Measurements from ENCODE around the gene P2RX4.

The P2RX4 gene

GRCh38 chr12:121165316-121165715, 44.6 kb upstream of the P2RX4 start:
- Histone ChIP-seq H3K4me1 (ENCODE audit: low read depth, poor library complexity, severe bottlenecking) (no peaks in the 10 kb centered on the region), H3K4me3 (IDR thresholded peaks at IDR 0.05; ENCODE audit: insufficient read depth, low read depth, low read length) (no peak overlapping the region), H2AFZ (ENCODE audit: low read depth) (no peak overlapping the region), H4K20me1 (ENCODE audit: insufficient read depth) (no peaks in the 10 kb centered on the region), H3K27ac (no peak overlapping the region), H3K9ac (no peak overlapping the region), H3K79me2 (ENCODE audit: insufficient read depth, low read depth) (no peaks in the 10 kb centered on the region), H3K4me2 (no peak overlapping the region), H3K27me3 (ENCODE audit: insufficient read depth, low read depth) (no peaks in the 10 kb centered on the region), H3K36me3 (ENCODE audit: insufficient read depth) (no peaks in the 10 kb centered on the region)
- TF ChIP-seq CTCF (conservative IDR thresholded peaks at IDR 0.05; ENCODE audit: low read depth, low read length) = no peak

GRCh38 chr12:121166356-121166755, 43.6 kb upstream of the P2RX4 start:
- no peak overlapping the region for H3K4me3 ChIP-seq (IDR thresholded peaks at IDR 0.05; ENCODE audit: insufficient read depth, low read depth, low read length)
- H3K79me2 ChIP-seq (ENCODE audit: insufficient read depth, low read depth) = no peaks in the 10 kb centered on the region
- TF ChIP-seq CTCF (conservative IDR thresholded peaks at IDR 0.05; ENCODE audit: low read depth, low read length) = no peak

GRCh38 chr12:121167232-121167820, 42.6 kb upstream of the P2RX4 start:
- H3K4me3 ChIP-seq (IDR thresholded peaks at IDR 0.05; ENCODE audit: insufficient read depth, low read depth, low read length) = no peak overlapping the region
- no peak overlapping the region for H2AFZ ChIP-seq (ENCODE audit: low read depth)
- H3K4me1 ChIP-seq (ENCODE audit: low read depth, poor library complexity, severe bottlenecking) = no peaks in the 10 kb centered on the region
- H4K20me1 ChIP-seq (ENCODE audit: insufficient read depth) = no peaks in the 10 kb centered on the region
- no peak overlapping the region for H3K4me2 ChIP-seq
- H3K9ac ChIP-seq = no peak overlapping the region
- no peaks in the 10 kb centered on the region for H3K79me2 ChIP-seq (ENCODE audit: insufficient read depth, low read depth)
- H3K27me3 ChIP-seq (ENCODE audit: insufficient read depth, low read depth) = no peaks in the 10 kb centered on the region
- H3K27ac ChIP-seq = no peak overlapping the region
- TF ChIP-seq CTCF (conservative IDR thresholded peaks at IDR 0.05; ENCODE audit: low read depth, low read length) = no peak
- no peaks in the 10 kb centered on the region for H3K36me3 ChIP-seq (ENCODE audit: insufficient read depth)

More at GRCh38 chr12:121166356-121166755, 43.6 kb upstream of the P2RX4 start:
- no peaks in the 10 kb centered on the region for H3K4me1 ChIP-seq (ENCODE audit: low read depth, poor library complexity, severe bottlenecking)
- no peak overlapping the region for H2AFZ ChIP-seq (ENCODE audit: low read depth)
- no peaks in the 10 kb centered on the region for H4K20me1 ChIP-seq (ENCODE audit: insufficient read depth)
- no peak overlapping the region for H3K4me2 ChIP-seq
- no peak overlapping the region for H3K27ac ChIP-seq
- no peaks in the 10 kb centered on the region for H3K27me3 ChIP-seq (ENCODE audit: insufficient read depth, low read depth)
- no peak overlapping the region for H3K9ac ChIP-seq
- H3K36me3 ChIP-seq (ENCODE audit: insufficient read depth) = no peaks in the 10 kb centered on the region

- Histone ChIP-seq H3K9ac (no peak overlapping the region), H2AFZ (ENCODE audit: low read depth) (no peak overlapping the region), H3K4me2 (no peak overlapping the region), H3K79me2 (ENCODE audit: insufficient read depth, low read depth) (no peaks in the 10 kb centered on the region), H3K4me3 (IDR thresholded peaks at IDR 0.05; ENCODE audit: insufficient read depth, low read depth, low read length) (no peak overlapping the region), H3K27ac (no peak overlapping the region), H3K27me3 (ENCODE audit: insufficient read depth, low read depth) (no peaks in the 10 kb centered on the region), H3K4me1 (ENCODE audit: low read depth, poor library complexity, severe bottlenecking) (no peaks in the 10 kb centered on the region), H4K20me1 (ENCODE audit: insufficient read depth) (no peaks in the 10 kb centered on the region), H3K36me3 (ENCODE audit: insufficient read depth) (no peaks in the 10 kb centered on the region)
- no peak for TF ChIP-seq CTCF (conservative IDR thresholded peaks at IDR 0.05; ENCODE audit: low read depth, low read length)
These were observed 42.0 kb upstream of the P2RX4 start for GRCh38 chr12:121167951-121168350.
